Measurements from ENCODE around the gene PIK3C2G.

The PIK3C2G gene

GRCh38 chr12:18375131-18375530 is 113.8 kb downstream of the PIK3C2G start:
- TF ChIP-seq CTCF (IDR thresholded peaks at IDR 0.05; ENCODE audit: control insufficient read depth, extremely low read depth, insufficient read depth): no peak
- DNase-seq (ENCODE audit: low read depth): no peak
- no peak overlapping the region for H3K4me3 ChIP-seq (ENCODE audit: low read depth, low read length)

GRCh38 chr12:18375583-18375982 is 114.3 kb downstream of the PIK3C2G start:
- TF ChIP-seq CTCF (IDR thresholded peaks at IDR 0.05; ENCODE audit: control insufficient read depth, extremely low read depth, insufficient read depth): no peak
- DNase-seq (ENCODE audit: low read depth): no peak
- H3K4me3 ChIP-seq (ENCODE audit: low read depth, low read length): no peak overlapping the region

GRCh38 chr12:18382236-18382885 is 121.0 kb downstream of the PIK3C2G start:
- DNase-seq (ENCODE audit: low read depth): no peak
- H3K4me3 ChIP-seq (ENCODE audit: low read depth, low read length): no peak overlapping the region
- no peak for TF ChIP-seq CTCF (IDR thresholded peaks at IDR 0.05; ENCODE audit: control insufficient read depth, extremely low read depth, insufficient read depth)

GRCh38 chr12:18383203-18383602 is 121.9 kb downstream of the PIK3C2G start:
- DNase-seq (ENCODE audit: low read depth): no peak
- H3K4me3 ChIP-seq (ENCODE audit: low read depth, low read length): no peak overlapping the region
- no peak for TF ChIP-seq CTCF (IDR thresholded peaks at IDR 0.05; ENCODE audit: control insufficient read depth, extremely low read depth, insufficient read depth)

GRCh38 chr12:18387706-18388105 is 126.4 kb downstream of the PIK3C2G start:
- no peak for DNase-seq (ENCODE audit: low read depth)
- H3K4me3 ChIP-seq (ENCODE audit: low read depth, low read length): no peak overlapping the region
- no peak for TF ChIP-seq CTCF (IDR thresholded peaks at IDR 0.05; ENCODE audit: control insufficient read depth, extremely low read depth, insufficient read depth)

- no peak for DNase-seq (ENCODE audit: low read depth)
- H3K4me3 ChIP-seq (ENCODE audit: low read depth, low read length): no peak overlapping the region
- TF ChIP-seq CTCF (IDR thresholded peaks at IDR 0.05; ENCODE audit: control insufficient read depth, extremely low read depth, insufficient read depth): no peak
Observed at GRCh38 chr12:18389820-18390219, 128.5 kb downstream of the PIK3C2G start.

- H3K4me3 ChIP-seq (ENCODE audit: low read depth, low read length): no peak overlapping the region
- TF ChIP-seq CTCF (IDR thresholded peaks at IDR 0.05; ENCODE audit: control insufficient read depth, extremely low read depth, insufficient read depth): no peak
- no peak for DNase-seq (ENCODE audit: low read depth)
Observed at GRCh38 chr12:18391151-18391550, 129.8 kb downstream of the PIK3C2G start.

Data from LNCaP clone FGC (cell line).